Skeletal muscle cell (primary cell): ENCODE measurements around the gene RAB11FIP3.

Experiments used
- DNase-seq: peaks from one replicate; pipeline ENCODE4 v3.0.0-alpha.2; 2010; ENCODE audit warnings: low read depth
- H3K4me3 ChIP-seq: 2 replicates; pipeline ENCODE4 v1.5.1; 2011; ENCODE audit warnings: low read depth, mild to moderate bottlenecking, control low read depth, low read length, moderate library complexity

The RAB11FIP3 gene

GRCh38 chr16:525123-525519 is 99.7 kb downstream of the RAB11FIP3 start:
- H3K4me3 ChIP-seq, result no peak overlapping the region
- DNase-seq, result no peak

GRCh38 chr16:525520-526180 is 100.2 kb downstream of the RAB11FIP3 start:
- peak; percentile 49 for DNase-seq
- H3K4me3 ChIP-seq, result peak overlapping the region; percentile 89

- no peak for DNase-seq
- peak overlapping the region; percentile 89 for H3K4me3 ChIP-seq
Measured at GRCh38 chr16:526181-527014, 100.9 kb downstream of the RAB11FIP3 start.

GRCh38 chr16:527015-527903 is 101.8 kb downstream of the RAB11FIP3 start, which contains the start of gene CAPN15:
CAPN15 (plus strand) TSS chr16:527712; CDS start chr16:546839, 19,127 bp downstream.
- peak within 1 kb of the TSS; percentile 89 for H3K4me3 ChIP-seq
- DNase-seq, result peak; percentile 53

- no peak for DNase-seq
- peak overlapping the region; percentile 89 for H3K4me3 ChIP-seq
Measured at GRCh38 chr16:528111-529011, 102.9 kb downstream of the RAB11FIP3 start.

GRCh38 chr16:529012-529575 is 103.6 kb downstream of the RAB11FIP3 start:
- H3K4me3 ChIP-seq, result peak overlapping the region; percentile 89
- no peak for DNase-seq

- H3K4me3 ChIP-seq, result no peak overlapping the region
- DNase-seq, result no peak
Measured at GRCh38 chr16:530111-530817, 104.8 kb downstream of the RAB11FIP3 start.

- no peak for DNase-seq
- no peak overlapping the region for H3K4me3 ChIP-seq
Measured at GRCh38 chr16:531494-532125, 106.2 kb downstream of the RAB11FIP3 start.

- H3K4me3 ChIP-seq, result no peak overlapping the region
- no peak for DNase-seq
Measured at GRCh38 chr16:533391-534123, 108.1 kb downstream of the RAB11FIP3 start.

- no peak for DNase-seq
- H3K4me3 ChIP-seq, result no peak overlapping the region
Measured at GRCh38 chr16:534135-534534, 108.7 kb downstream of the RAB11FIP3 start.

GRCh38 chr16:534856-535445 is 109.5 kb downstream of the RAB11FIP3 start:
- H3K4me3 ChIP-seq, result no peak overlapping the region
- no peak for DNase-seq

GRCh38 chr16:535446-536405 is 110.3 kb downstream of the RAB11FIP3 start:
- DNase-seq, result no peak
- no peak overlapping the region for H3K4me3 ChIP-seq

GRCh38 chr16:536746-537145 is 111.3 kb downstream of the RAB11FIP3 start:
- no peak for DNase-seq

GRCh38 chr16:537415-538335 is 112.2 kb downstream of the RAB11FIP3 start:
- no peak overlapping the region for H3K4me3 ChIP-seq
- DNase-seq, result no peak

More at GRCh38 chr16:536746-537145, 111.3 kb downstream of the RAB11FIP3 start:
- no peak overlapping the region for H3K4me3 ChIP-seq
